GM19455 (cell line): ENCODE measurements around the gene ACSL5.

Experiments
- ATAC-seq: cut with Tn5 transposase; IDR thresholded peaks from one replicate; pipeline ENCODE4 v1.9.1; 2021; ENCODE audit not compliant: unreplicated experiment

ACSL5 gene, protein sequence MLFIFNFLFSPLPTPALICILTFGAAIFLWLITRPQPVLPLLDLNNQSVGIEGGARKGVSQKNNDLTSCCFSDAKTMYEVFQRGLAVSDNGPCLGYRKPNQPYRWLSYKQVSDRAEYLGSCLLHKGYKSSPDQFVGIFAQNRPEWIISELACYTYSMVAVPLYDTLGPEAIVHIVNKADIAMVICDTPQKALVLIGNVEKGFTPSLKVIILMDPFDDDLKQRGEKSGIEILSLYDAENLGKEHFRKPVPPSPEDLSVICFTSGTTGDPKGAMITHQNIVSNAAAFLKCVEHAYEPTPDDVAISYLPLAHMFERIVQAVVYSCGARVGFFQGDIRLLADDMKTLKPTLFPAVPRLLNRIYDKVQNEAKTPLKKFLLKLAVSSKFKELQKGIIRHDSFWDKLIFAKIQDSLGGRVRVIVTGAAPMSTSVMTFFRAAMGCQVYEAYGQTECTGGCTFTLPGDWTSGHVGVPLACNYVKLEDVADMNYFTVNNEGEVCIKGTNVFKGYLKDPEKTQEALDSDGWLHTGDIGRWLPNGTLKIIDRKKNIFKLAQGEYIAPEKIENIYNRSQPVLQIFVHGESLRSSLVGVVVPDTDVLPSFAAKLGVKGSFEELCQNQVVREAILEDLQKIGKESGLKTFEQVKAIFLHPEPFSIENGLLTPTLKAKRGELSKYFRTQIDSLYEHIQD

DNA sequence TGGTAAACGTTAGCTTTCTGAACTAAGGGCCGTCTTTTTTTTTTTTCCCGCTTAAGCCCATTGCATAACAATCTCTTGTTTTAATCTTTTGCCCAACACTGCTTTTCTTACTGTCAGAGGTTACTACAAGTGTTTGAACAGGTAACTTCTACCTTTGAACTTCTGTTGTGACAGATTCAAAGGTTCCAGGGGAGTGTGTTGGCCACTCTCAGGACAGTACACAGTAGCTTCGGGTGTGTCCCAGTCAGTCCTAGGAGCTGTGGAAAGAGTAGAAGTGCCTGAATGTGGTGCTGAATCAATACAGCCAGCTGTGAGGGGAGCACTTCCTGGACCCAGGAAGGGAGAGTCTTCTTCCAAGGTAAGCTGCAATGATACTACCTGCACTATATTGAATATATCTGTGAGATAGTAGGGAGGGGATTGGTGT lies at the start of gene ACSL5:
Gene ACSL5, plus strand, starts transcription at position 205 of the 427 bp plus-strand sequence. CDS start 20,831 bp downstream, outside the sequence.
- ATAC-seq = no peak

DNA sequence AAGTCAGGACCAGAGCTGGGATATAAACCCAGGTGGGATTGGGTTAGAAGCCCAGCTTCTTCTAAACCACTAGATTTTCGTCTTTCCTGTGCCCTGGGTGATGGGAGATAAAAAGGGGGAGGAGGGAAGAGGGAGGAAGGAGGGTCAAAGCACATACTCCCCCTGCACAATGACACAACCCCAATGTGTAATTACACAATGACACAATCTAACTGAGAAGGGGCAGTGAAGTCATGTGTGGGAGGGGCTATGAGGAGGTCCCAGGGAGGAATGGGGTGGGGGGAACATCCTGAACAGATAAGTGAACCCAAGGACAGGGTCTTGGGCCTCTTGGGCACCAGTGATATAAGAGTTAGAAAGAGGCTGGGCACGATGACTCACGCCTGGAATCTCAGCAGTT lies 46.2 kb upstream of the ACSL5 start:
- ATAC-seq = no peak

DNA sequence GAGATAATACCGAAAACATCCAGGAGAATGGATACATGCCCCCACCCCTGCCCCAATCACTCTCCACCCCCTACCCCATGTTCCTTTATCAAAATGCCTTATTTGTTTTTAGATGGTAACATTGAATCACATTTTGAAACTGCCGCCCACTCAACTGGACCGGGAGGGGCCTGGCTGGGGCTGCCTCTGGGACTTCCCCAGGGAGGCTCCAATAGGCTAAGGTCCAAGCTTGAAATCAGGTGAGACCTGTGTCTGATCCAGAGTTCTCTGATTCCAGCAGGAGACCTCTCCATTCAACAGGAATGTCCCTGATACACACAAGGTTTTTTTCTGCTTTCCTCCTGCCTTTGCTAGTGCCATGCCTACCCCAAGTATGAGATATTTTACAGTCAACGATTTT lies 43.8 kb upstream of the ACSL5 start:
- ATAC-seq = no peak

DNA sequence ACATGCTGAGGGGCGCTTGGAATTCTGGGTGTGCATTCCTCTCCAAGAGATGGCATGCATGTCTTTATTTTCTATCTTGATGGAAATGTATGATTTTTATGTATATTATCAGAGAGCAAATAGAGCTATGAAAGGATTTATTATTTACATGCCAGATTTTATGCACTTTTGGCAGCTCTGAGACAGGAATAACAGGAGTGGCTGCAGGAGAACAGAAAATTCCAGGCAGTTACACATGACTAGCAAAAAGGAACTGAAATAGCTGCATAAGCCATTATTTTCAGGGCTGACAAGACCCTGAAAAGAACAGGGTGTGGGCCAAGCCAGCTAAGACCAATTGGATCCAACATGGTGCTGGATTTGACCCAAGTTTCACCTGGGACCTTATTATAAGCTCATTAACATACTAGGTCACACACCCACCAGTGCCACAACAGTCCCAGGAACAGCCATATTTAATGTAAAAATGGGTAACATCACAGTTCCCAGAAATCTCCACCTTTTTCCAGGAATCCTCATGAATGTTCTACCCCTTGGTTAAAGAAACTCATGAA lies 43.2 kb upstream of the ACSL5 start:
- no peak for ATAC-seq

DNA sequence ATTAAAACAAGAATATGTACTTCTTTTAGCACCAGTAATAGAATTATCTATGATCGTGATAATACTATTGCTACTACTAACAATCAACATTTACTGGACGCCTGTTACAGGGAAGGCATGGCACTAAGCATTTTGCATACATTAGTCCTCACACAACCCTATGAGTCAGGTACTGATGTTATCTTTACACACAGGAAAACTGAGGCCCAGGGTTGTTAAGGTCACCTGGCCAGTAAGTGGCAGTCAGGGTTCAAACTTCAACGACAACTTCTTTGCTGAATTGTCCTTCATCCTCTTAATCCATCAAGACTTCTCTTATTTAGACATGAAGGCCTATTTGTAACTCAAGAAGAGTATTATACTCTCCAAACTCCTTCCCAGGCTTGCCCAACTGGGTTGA lies 41.9 kb upstream of the ACSL5 start:
- ATAC-seq = no peak

DNA sequence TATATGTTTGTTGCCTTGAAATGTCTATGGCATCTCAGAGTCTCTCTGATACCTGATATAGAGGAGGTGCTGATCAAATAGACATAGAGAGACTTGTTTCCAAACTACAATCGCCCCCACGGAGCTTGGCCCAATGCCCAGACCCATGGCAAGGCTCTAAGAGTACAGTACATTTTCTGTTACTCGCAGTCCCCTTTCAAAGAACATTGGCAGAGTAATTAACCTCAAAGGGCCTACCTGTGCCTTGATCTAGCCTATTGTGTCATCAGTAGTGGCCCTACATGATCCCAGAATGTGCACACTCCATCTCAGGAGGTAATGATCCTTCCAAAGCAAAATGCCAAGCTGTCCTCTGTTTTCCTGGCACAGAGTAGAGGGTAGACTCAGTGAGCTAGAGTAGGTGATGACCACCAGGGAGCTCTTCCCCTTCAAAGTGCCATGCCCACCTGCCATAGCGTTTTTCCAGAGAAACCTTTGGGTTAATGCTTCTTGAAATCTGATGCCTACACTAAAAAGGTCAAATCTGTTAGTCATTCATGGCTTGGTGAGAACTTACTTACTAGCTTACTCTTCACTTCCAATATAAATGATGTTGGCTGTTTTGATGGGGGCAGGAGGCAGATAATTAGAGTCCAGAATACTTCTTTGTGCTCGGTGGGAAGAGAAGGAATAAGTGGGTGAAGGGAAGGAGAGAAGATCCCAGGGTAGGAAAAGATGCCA lies 41.2 kb upstream of the ACSL5 start:
- no peak for ATAC-seq

DNA sequence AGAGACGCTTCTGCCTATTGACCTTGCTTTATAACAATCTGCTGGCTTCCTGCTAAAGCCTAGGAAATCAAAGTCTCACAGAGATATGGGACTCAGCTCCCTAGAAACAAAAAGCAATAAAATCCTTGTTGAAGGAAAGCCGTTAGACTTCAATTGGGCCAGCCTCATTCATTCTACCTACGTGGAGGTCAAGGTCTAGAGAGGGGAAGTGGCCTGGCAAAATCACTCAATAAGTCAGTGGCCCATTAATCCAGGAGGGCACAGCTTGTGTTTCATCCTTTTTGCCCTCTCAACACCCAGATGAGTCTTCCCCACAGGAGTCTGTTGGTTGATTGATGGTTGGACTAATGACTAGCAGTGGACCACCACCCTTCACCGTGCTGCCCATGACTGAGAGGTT lies 40.5 kb upstream of the ACSL5 start:
- ATAC-seq = no peak

DNA sequence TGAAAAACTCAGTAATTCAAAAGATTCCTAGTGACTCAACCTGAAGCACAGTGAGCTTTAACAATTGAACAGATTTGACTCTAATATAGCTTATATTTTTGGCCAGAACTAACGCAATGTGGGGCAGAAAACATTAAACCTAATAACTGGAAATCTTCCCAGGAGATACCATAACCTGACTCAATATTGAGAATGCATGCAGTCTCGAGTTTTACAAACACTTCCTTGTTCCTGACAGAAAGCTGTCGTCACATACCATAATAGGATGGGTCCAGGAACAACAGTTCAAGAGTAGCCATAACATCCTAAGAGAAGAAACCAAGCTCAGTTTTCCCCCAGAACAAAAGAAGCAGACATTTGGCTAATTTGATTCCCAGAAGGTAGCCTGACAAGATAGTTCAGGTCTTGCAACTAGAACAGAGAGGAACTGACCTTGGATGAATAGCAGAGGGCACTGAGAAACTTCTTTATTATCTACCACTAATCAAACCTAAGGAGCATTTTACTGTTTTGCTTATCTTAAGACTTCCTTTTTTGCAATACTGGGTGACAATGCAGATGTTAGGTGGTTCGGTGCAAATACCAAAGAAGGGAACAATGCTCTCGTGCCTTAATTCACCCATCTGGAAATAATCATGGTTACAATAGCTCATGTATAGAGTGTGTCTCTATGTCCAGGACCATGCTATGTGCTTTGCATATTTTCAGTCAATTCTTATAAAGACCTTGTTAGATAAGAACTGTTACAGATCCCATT lies 38.6 kb upstream of the ACSL5 start:
- no peak for ATAC-seq

DNA sequence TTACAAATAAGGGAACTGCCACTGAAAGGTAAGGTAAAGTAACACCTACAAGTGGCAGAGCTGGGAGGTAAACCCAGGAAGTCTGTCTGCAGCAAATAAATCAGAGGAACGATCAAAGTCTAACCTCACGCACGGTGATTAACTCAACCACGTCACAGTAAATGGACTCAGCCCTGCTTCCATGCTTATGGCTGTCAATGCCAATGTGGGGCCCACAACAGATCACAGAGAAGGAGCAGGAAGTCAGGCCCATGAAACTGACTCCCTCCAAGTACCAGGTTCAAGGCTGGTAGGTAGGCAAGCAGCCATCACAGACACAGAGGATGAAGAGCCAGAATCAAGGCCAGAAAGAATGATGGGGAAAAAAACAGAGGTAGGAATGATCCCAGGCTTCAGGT lies 38.0 kb upstream of the ACSL5 start:
- no peak for ATAC-seq

DNA sequence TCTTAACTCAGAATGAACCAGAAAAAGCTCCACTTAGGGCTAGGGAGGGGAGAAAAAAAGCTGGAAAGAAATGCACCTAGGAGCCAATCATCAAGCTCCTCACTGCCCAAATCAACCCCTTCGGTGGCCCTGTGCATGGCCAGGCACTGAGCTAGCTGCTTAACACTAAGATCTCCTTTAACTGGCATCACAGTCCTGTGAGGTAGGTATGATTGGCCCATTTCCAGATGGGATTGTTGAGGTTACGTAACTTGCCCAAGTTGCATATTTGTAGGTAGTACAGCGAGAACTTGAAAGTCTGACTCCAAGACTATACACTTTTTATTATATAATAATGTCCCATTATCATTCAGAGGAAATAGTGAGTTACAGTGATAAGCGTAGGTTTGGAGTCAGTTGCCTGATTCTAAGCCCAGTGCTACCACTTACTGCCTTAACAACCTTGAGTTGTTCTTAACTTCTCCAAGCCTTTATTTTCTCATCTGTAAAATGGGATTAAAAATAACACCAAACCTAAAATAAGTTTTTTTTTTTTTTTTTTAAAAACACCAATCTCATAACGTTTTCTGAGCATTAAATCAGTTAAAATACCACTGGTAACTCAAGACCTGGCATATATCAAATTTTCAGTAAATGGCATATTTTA lies 37.2 kb upstream of the ACSL5 start:
- no peak for ATAC-seq

DNA sequence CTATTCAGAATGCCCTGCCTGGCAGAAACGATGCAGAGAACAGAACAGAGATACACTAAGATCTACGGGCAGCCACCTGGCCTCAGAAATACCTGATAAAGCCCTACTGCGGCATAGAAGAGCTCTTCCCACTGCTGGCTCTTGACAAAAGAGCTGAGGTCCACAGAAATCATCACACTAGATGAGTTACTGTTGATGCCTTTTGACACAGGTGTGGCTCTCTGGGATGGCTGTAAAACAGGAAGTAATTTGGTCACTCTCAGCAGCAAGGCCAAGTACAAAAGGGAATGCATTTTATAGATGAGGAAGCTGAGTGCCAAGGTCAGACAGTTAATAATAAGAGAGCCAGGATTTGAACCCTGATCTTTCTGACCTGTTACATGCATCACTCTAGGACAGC lies 35.0 kb upstream of the ACSL5 start:
- ATAC-seq = no peak

DNA sequence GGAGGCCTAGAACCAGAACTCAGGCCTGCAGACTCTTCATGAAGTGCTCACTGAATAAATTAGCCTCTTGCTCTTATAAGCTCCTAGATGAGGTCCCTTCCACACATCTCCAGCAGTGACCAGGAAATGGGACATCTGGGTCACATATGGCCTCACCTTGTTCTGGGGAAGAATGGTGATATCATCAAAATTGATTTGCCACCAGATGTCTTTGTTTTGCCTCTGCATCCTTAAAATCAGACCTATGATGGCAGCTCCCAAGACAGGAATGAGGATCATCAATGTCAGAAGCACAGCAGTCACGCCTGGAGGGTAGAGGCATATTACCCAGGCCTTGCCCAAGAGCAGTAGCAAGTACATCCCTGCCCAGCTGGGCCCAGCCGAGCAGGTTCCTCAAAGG lies 33.3 kb upstream of the ACSL5 start:
- ATAC-seq = no peak

DNA sequence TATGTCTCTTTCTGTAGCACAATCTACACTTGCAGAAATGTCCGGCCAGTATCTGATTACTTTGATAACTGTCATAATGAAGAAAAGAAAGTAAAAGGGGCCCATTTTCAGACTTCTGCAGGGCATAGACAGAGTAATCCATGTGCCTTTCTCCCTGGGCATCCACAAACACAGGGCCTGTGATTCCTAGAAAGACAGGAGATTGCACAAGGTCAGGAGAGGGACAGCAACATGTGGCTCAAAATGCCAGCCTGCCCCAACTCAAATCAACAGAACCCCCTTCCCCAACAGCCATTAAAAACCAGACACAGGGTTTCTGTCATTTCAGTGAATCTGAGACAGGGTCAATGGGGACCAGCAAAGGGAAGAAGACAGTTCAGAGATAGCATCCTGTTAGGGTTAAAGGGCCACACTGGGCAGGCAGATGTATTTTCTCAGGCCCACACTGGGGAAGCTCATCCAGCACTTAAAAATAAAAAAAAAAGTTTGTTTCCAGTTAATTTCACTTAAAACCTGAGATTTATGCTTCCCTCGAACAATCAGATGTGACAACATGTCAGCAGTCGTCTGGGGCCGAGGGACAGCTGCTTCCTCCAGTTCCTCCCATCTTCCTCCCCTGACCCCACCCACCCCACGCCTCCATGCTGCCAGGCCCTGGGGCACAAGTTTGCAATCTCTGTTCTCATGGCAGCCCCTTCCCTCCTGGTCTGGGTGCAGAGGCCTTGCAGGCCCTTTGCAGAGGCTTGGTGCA lies 30.7 kb upstream of the ACSL5 start:
- no peak for ATAC-seq

DNA sequence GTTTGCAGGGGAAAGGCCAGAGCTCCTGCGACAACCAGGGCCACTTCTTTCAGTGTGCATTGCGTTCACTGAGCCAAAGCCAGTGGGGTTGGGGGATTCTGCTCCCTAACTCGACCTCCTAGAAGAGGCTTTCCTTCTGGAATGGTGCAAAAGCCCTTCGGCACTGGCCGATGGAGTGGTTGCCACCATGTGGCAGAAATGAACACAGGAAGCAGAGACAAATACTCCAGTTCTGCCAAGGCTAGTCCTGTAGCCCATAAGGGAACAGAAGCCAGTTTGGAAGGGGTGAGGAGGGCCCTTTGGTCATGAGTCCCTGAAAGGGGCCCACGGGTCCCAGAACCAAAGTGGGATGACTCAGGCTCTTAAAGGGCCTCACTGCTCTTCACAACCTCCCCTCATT lies 29.7 kb upstream of the ACSL5 start:
- no peak for ATAC-seq

DNA sequence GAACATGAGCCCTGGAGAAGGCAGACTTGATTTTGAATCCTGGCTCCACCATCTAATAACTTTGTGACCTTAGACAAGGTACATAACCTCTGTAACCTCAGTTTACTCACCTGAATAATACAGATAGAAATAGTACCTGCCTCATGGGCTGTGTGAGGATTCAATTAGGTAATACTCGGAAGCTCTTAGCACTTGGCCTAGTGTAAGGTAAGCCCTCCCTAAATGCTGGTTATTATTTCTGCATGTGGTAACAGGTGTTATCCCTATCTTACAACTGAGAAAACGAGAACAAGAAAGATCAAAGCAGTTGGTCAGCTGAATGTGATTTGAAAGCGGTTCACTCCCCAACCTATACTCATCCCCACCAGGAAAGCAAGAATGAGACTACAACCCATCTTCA lies 28.7 kb upstream of the ACSL5 start:
- ATAC-seq = no peak

DNA sequence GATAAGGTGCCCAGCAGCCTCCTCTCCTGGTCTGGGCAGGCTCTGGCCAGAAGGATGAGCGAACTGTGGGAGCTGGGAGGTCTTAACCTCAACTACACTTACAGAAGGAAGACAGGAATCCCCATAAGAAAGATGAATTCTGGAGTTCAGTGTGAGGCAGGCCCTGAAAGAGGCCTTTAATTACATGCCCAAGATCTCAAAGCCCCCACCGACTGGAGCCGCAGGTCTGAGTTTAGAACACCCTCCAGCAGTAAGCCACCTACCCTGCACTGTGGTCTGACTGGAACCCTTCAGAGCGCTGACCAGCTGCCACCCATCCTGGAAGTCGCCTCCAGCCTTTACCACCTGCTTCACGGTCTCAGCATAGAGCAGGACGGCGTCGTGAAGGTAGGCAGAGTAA lies 28.2 kb upstream of the ACSL5 start:
- ATAC-seq = no peak

DNA sequence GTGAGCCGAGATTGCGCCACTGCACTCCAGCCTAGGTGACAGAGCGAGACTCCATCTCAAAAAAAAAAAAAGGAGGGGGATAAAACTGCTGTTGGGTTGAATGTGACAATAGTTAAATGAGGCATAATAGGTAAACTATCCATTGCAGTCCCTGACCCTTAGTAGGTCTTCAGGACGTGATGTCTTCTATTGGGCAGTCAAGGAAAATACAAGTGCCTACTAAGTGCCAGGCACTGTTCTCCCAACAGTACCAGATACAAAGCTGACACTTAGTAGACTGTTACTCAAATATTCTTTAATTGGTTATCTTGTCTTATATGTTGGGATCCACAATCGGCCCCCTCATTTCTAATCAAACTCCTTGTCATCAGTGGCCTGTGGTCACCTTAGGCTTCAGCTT lies 27.1 kb upstream of the ACSL5 start:
- no peak for ATAC-seq

DNA sequence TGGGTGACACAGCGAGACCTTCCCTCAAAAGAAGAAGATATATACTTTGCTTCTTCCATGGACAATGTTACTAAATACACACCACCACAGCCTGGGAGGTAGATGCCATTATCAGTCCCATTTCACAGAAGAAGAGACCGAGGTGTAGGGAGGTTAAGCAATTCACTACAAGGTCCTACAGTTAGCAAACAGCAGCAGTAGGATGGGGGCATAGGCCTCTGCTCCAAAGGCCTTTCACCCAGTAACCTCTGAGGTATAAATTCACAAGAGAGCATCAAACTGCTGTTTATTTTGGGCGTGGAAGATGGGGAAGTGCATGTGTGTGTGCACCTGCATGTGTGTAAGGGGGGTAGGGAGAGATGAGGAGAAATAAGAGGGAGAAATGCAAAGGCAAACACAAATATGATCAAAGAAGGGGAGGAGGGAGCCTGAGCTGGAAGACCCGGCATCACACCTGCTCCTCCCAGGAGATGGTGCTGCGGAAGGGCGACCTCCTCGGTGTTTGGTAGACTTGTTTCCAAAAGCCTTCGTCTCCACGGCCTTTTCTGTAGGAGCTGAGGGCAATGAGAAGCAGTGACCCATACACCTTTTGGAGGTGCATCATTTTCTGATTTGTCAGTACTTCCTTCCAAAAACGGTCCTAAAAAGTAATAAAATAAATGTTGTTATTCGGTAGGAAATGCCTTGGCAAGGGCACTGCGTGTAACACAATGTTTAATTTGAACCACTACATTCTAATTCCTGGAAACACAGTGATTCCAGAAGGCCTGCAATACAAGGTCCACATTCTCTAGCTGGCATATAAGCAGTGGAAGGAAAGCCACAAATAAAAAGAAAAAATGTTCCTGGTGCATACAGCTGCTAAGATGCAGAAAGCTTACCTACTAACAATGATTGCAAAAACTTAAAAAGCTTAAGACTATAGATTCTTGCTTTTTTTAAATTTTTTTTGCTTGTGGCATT lies 25.9 kb upstream of the ACSL5 start:
- ATAC-seq = no peak

DNA sequence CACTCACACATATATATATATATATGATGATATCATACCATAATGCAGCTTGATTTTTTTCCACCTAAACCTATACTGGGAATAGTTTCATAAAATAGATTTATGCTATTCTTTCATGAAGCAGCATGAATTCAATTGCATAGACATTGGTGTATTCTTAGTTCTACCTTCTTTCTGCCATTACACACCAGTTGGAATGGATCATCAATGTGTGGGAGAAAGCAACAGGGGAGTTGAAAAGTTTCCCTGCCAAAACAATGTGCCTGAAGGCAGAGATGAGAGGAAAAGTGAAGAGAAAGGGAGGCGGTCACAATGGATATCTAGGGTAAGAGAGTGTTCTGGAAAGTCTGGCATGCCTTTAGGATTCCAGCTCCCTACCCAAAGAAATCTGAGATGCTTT lies 25.2 kb upstream of the ACSL5 start:
- no peak for ATAC-seq
